WERI-Rb-1 (cell line): Measurements from ENCODE around the gene RHBDD1.
A peak's percentile ranks its signal among the peaks of the same experiment; 100 is the strongest.

Experiments
- DNase-seq: peaks from one replicate; pipeline ENCODE4 v3.0.0-alpha.2; 2020
- H3K27ac ChIP-seq: fragments of 250-450 bp; sonication (Bioruptor Pico); 2 replicates; pipeline ENCODE4 v1.5.1; 2020; ENCODE audit warnings: mild to moderate bottlenecking, moderate library complexity
- H3K27me3 ChIP-seq: fragments of 250-450 bp; sonication (Bioruptor Pico); 2 replicates; pipeline ENCODE4 v1.5.1; 2021; ENCODE audit warnings: mild to moderate bottlenecking, low read depth, moderate library complexity; ENCODE audit not compliant: insufficient read depth, severe bottlenecking
- H3K36me3 ChIP-seq: fragments of 250-450 bp; sonication (Bioruptor Pico); 2 replicates; pipeline ENCODE4 v1.5.1; 2020; ENCODE audit warnings: mild to moderate bottlenecking, moderate library complexity
- H3K4me3 ChIP-seq: 2 replicates; pipeline ENCODE4 v1.5.1; 2011; ENCODE audit warnings: low read depth, mild to moderate bottlenecking, control low read depth, low read length
- H3K9me3 ChIP-seq: fragments of 250-450 bp; sonication (Bioruptor Pico); 2 replicates; pipeline ENCODE4 v1.5.1; 2021; ENCODE audit warnings: mild to moderate bottlenecking, moderate library complexity; ENCODE audit not compliant: severe bottlenecking
- CTCF ChIP-seq: IDR thresholded peaks from 2 replicates; pipeline ENCODE4 v1.5.1; 2011; ENCODE audit warnings: low read depth, mild to moderate bottlenecking, control low read depth, inconsistent platforms, low read length

Gene RHBDD1

DNA sequence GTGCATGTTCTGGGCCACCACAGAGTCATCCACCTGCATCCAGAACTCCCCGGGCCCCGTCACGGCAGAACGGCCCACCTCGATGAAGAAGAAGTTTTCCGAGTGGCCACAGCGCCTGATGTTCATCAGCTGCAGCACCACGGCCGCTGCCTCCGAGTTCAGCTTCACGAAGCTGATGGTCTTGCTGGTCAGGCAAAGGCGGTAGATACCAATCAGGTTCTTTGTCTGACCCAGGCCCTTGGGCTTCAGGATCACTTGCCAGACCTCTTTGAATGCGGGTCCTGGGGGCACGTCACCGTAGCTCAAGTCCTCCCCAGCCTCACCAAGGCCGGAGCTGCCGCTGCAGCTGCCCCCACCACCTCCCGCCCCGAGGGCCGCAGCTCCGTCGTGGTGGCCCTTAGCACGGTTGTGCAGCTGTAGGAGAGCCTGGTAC lies 37.8 kb upstream of the RHBDD1 start:
- no peaks in the 10 kb centered on the region for H3K36me3 ChIP-seq
- H3K4me3 ChIP-seq, result no peak overlapping the region
- H3K9me3 ChIP-seq, result no peaks in the 10 kb centered on the region
- TF ChIP-seq CTCF, result no peak
- no peak overlapping the region for H3K27ac ChIP-seq
- no peaks in the 10 kb centered on the region for H3K27me3 ChIP-seq
- DNase-seq, result no peak

DNA sequence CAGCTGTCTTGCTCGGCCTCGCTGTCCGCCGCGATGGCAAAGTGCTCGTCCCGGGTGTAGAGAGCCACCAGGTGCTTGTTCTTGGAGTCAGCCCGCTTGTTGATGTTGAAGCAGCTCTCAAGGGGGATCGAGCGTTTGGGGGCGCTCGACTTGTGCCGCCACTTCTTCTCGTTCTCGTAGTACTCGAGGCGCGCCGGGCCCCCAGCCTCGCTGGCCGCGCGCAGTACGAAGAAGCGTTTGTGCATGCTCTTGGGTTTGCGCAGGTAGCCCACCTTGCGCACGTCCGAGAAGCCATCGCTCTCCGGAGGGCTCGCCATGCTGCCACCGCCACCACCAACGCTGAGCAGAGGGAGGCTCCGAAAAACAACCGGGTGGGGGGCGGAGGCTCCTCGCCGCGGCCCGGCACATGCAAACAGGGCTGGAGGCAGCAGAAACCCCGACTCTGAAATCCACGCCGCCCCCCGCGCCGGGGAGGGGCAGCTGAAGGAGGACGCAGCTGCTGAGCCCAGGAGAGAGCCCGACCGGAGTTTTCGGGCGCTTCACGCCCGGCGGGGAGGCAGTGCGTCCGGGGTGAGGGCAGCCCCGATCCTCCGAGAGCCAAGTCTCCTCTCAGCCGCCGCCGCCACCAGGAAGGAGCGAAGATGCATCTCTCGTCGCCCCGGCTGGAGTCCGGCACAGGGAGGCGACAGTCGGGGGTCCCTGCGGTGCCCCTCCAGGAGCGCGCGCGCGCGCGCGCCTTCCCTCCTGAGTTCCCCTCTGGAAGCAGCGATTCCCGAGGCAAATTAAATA lies 37.2 kb upstream of the RHBDD1 start:
- H3K36me3 ChIP-seq, result no peaks in the 10 kb centered on the region
- DNase-seq, result no peak

GRCh38 chr2:226799211-226799975 lies 36.5 kb upstream of the RHBDD1 start, which contains the start of gene IRS1:
Gene IRS1, minus strand, starts transcription at chr2:226799820. Its CDS starts 1,082 bp downstream, at chr2:226798738.
- peak; percentile 64 for TF ChIP-seq CTCF
- Histone ChIP-seq H3K27me3 (no peaks in the 10 kb centered on the region), H3K36me3 (no peaks in the 10 kb centered on the region), H3K4me3 (peak within 1 kb of the TSS; percentile 87), H3K9me3 (no peaks in the 10 kb centered on the region), H3K27ac (peak within 1 kb of the TSS; percentile 31; the same call in 1 of the 2 replicates)
- DNase-seq, result peak; percentile 60

More for the DNA sequence above, 37.2 kb upstream of the RHBDD1 start:
- no peaks in the 10 kb centered on the region for H3K9me3 ChIP-seq
- H3K4me3 ChIP-seq, result peak overlapping the region; percentile 80
- no peak for TF ChIP-seq CTCF
- no peaks in the 10 kb centered on the region for H3K27me3 ChIP-seq
- peak overlapping the region; percentile 31; the same call in 1 of the 2 replicates for H3K27ac ChIP-seq

DNA sequence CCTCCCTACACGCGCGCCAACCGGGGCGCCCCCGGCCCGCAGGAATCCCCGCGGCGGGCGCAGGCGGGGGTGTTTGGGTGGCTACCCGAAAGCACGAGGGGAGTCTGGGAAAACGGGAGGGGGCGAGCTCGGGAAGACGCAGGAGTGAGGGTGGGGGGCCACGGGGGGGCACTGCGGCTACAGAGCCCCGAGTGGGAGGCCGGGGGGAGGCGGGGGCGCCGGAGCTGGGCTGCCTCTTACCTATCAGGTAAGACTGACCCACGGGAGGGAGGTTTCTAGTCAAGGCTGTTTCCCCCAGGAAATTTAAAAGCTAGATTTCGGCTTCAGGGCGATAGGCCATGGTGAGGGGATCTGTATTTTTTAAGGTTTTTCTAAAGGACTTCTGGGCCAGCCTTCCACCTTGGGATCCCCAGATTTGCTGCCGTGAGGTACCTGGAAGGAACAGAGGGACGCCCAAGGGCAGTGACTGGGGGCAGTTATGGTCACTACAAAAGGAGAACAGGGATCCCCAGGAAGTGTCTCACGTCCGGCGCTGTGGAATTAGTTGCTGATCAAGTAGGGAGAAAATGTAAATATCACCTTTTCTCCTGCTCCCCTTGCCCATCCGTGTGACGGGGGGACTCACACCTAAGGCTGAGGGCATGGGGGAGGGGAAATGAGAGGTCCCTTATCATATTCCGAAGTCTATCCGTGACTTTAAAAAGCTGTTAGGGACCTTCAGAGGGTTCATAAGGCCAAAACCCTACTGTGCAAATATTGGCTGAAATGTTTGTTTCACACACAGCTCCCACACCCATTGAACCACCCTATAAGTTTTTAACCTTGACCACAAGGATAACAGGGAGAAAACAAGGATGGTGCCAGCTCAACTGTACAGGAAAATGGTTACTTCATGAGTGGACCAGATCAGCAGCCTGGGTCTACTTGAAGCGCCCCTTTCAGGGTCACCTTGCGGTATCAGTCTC lies 35.6 kb upstream of the RHBDD1 start:
- DNase-seq, result peak; percentile 38
- Histone ChIP-seq H3K4me3 (peak overlapping the region; percentile 87), H3K36me3 (no peaks in the 10 kb centered on the region), H3K27me3 (no peaks in the 10 kb centered on the region), H3K27ac (no peak overlapping the region), H3K9me3 (no peaks in the 10 kb centered on the region)
- no peak for TF ChIP-seq CTCF
